T-helper 1 cell (primary cell): ENCODE results near the gene CATSPERD.

ENCODE experiments used
- DNase-seq, 5 donors: peaks; one replicate each; pipeline ENCODE4 v3.0.0-alpha.2; 2012 to 2020

CATSPERD gene

DNA sequence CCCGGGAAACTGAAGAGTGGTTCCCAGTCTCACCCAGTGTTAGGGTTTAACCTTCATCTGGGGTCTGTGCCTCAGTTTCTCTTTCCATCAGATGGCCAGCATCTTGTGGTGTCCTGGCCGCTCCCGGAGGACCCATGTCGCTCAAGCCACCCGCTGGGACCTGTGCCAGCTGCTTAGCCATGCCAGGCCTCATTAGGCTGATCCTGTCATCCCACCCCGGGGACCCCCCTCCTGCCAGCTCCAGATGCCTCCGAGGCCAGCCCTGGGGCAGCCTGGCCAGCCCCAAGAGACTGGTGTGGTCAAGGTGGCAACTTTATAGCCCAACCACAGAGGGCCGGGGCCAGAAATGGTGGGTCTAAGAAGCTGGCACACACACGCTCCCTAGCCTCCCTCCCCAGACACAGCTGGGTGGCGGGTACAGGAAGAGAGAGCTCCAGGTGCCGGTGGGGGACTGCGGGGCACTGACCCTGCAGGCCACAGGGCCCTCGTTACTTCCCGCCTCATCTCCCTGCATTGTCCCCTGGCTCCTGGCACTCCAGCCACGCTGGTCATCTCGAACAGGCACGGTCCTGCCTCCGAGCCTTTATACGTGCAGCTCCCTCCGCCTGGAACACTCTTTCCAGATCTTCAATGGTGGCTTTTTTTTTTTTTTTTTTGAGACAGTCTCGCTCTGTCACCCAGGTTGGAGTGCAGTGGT is 87.8 kb downstream of the CATSPERD start:
- DNase-seq, result no peak

DNA sequence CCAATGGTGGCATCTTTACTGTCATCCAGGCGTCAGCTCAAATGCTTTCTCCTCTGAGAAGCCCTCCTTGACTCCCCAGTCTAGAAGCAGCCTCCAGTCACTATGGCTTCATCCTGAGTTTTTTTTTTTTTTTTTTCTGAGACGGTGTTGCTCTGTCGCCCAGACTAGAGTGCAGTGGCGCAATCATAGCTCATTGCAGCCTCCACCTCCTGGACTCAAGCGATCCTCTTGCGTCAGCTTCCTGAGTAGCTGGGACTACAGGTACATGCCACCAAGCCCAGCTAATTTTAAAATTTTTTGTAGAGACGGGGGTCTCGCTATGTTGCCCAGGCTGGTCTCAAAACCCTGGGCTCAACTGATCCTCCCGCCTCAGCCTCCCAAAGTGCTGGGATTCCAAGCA is 88.6 kb downstream of the CATSPERD start:
- DNase-seq, result no peak

DNA sequence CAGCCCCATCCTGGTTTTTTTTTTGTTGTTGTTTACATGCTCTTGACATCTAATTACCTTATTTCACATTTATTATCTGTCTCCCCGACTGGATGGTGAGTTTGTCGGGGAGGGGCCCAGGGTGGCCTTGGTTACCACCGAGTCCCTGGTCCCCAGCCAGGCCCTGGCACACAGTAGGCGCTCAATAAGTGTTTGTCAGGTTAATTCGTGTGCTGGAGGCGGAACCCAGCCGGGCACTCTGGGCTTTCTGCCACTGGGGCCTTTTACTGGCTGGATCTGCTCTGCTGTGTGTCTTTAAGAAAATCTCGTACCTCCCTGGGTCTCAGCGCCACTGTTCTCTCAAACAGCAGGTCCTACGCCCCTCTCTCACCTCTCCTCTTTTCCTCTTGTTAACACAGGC is 89.0 kb downstream of the CATSPERD start:
- no peak for DNase-seq

DNA sequence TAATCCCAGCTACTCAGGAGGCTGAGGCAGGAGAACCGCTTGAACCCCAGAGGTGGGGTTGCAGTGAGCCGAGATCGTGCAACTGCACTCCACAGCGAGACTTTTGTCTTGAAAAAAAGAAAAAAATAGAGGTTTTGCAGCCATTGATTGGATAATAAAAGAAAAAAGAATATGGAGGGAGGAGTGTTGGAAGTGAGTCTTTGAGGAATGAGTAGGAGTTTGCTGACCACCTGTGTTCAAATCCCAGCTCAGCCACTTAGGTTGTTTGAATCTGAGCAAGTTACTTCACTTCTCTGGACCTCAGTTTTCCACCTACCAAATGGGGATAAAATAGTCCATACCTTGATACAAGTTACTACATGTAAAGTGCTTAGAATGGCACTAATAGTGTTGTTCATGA is 90.7 kb downstream of the CATSPERD start:
- DNase-seq, result no peak

DNA sequence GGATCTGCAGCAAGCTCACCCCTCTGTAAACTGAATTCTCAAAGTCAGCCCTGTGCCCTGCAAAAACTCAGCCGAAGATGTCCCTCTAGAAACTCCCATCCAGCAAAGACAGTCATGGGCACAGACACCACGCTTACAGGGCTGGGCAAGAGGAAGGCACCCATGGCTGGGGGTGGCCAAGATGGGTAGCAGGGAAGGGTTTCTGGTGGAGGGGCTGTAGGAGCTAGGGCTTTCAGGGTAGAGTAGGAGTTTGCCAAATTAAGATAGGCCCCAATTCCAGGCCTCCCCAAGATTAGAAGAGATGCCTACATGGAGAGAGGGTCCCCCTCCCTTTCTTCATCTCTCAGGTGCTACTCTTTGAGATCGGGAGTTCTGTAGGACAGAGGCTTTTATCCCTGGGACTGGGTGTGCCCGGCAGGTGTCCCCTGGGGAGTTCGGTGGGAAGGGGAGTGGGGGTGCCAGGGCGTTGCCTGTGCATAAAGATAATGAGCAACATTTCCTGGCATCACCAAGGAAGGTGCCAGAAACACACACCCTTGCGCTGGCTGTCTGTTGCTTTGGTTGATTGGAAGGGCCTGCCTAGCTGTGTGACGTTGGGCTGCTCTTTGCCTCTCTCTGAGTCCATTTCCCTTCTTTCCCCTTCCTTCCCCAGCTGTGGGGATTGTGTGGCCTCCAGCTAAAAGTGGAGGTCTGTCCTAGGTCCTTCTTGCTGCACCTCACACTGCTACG is 93.8 kb downstream of the CATSPERD start:
- no peak for DNase-seq

DNA sequence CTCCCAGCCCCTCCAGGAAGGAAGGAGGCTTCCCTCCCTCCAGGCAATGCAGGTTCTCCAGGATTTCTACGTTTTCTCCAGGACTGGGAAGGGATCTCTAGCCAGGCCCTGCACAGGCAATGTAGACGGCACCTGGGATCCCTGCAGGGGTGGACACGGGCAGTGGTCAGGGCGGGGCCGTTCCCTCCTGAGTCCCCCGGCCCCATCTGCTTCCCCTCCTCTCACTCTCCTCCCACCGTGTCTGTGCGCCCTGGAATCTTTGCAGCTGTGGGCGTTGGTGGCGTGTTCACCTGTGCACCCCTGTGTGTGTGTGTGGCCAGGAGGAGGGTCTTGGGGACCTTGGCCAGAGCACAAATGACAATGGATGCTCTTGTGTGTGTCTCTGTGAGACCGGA is 94.4 kb downstream of the CATSPERD start:
- DNase-seq, result no peak

DNA sequence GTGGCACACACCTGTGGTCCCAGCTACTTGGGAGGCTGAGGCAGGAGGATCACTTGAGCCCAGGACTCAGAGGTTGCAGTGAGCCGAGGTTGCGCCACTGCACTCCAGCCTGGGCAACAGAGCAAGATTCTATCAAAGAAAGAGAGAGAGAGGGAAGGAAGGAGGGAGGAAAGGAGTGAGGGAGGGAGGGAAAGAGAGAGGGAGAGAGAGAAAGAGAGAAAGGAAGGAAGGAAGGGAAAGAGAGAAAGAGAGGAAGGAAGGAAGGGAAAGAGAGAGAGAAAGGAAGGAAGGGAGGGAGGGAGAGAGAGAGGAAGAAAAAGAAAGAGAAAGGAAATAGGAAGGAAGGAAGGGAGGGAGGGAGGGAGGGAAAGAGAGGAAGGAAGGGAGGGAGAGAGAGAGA is 96.8 kb downstream of the CATSPERD start:
- no peak for DNase-seq

DNA sequence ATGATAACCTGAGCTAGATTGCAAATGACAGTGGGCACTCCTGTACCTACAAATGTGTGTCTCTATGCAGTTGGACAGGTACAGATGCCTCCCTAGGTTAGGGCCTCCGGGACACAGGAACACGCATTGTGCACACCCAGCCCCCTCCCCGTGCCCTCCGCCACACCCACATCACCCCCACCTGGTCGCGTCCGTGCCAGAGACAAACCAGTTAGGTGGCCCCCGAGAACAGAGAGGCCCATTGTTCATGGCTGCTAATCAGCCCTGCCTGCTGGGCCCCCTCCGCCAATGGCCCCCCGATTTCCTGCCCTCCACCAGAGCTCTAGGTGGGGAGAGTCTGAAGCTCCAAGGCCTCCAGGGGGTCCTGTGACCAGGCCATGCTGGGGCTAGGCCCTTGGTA is 98.2 kb downstream of the CATSPERD start:
- DNase-seq, result no peak

DNA sequence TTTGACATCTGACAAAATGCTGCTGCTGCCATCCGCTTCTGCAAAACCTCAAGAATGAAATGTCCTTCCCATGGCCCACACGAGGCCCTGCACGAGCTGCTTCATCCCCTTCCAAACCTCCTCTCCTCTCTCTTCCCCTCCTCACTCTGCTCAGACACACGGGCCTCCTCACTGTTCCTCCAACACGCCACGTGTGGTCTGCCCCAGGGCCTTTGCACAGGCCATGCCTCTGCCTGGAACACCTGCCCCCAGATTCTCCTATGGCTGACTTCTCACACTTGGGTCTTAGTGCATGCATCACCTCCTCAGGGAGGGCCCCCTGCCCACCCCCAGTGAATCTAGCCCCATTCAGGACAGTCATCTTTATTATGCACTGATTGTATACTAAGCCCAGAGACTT is 100.3 kb downstream of the CATSPERD start:
- no peak for DNase-seq

DNA sequence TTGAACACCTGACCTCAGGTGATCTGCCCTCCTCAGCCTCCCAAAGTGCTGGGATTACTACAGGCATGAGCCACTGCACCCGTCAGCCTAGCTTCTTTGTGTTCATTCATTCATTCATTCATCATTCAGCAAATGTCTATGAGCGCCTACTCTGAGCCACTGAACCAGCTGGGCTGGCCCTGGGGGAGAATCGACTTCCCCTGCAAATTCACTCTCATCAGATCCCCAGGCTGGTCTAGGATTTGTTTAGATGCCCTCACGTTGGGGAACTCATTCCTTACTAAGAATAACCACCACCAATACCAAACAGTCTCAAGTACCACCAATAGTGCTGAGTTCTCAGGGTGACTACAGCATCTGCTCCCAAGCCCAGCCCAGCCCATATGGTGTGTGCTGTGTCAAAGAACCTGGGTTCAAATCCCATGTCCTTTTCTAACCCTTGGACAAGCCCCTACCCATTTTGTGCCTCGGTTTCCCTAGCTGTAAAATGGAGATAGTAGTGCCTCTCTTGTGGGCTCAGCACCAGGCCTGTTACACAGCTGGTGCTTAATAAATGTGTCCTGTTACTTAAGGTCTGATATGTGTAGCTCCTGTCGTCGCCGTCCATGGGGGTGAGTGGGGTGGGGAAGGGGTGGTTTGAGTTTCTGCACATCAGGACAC is 101.2 kb downstream of the CATSPERD start:
- no peak for DNase-seq

DNA sequence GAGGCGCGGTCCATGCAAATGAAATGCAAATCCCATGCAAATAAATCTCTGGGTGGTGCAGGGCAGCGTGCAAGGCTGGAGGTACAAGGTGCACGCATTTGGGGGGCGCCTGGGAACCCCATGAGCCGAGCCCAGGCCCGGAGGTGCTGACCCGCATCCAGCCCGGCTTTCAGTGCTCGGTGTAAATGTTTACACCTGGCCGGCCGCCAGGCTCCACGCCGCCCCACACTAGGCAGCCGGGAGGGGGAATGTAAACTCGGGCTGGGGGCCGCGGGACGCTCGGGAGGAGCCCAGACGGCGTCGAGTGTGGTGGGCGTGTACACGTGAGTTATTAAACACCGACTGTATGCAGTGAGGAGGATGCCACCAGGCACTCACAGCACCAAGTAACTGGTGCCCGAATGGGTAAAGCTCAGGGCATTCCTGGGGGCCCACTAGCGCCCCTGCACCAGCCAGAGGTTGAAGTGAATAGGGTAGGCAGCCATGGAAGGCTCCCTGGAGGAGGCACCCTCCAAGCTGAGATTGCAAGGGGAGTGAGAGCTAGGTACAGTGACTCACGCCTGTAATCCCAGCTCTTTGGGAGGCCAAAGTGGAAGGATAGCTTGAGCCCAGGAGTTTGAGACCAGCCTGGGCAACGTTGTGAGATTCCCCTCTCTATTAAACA is 101.9 kb downstream of the CATSPERD start:
- no peak for DNase-seq

DNA sequence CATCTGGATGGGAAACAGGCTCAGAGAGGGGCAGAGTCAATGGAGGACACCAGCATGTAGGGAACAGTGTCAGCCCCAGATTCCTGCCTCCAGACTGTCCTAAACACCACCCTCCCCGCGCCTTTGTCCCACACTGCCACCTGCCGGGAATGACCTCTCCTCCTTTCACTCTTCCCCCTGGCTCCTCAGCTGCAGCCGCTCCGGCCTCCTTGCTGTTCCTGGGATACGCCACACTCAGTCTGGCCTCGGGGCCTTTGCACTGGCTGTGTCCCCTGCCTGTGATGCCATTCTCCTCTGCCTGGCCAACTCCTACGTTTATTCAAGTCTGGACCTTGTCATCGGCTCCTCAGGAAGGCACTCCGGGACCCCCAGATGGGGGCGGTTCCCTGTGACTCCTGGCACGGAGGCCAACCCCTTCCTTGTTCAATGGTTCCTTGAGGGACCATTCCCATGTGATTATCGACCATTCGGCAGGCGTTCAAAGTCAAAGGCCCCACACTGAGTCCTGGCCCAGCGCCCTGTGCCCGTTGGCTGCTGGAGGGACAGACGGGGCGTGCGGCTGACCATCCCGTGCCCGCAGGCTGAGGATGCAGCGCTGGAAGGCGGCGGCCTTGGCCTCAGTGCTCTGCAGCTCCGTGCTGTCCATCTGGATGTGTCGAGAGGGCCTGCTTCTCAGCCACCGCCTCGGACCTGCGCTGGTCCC is 103.3 kb downstream of the CATSPERD start:
- DNase-seq, result no peak

DNA sequence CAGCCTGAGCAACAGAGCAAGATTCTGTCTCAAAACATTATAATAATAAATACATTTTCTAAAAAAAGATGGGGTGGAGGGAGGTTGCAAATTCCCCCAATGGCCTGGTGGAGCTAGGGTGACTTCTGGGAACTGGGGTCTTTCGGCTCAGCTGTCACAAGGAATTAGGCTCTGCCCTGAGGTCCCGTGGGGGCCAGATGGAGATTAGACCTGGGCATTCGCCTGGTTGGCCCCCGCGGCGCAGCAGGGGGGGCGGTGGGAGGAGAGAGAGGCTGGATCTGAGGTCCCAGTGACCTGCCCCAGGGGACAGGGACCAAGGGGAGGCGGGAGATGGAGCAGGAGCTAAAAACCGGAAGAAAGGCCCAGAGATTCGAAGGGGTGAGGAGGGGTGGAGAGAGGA is 104.3 kb downstream of the CATSPERD start:
- DNase-seq, result no peak

DNA sequence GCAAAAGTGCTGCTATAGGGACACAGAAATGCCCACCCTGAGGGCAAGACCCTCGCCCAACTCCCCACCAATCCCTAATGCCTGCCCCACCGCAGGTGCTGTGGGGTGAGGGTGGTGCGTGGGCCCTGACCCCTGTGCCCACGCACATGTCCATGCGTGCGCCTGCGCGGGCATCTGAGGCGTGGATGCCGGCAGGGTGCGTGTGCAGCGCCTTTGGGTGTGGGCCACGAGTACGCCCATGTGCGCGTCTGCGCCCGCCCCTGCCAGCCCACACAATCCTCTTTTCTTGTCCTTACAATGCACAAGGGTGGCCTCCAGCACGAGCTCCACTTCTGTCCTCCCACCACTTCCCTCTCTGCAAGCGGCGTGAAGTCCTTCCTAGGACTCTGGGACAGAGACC is 104.7 kb downstream of the CATSPERD start:
- DNase-seq, result no peak

DNA sequence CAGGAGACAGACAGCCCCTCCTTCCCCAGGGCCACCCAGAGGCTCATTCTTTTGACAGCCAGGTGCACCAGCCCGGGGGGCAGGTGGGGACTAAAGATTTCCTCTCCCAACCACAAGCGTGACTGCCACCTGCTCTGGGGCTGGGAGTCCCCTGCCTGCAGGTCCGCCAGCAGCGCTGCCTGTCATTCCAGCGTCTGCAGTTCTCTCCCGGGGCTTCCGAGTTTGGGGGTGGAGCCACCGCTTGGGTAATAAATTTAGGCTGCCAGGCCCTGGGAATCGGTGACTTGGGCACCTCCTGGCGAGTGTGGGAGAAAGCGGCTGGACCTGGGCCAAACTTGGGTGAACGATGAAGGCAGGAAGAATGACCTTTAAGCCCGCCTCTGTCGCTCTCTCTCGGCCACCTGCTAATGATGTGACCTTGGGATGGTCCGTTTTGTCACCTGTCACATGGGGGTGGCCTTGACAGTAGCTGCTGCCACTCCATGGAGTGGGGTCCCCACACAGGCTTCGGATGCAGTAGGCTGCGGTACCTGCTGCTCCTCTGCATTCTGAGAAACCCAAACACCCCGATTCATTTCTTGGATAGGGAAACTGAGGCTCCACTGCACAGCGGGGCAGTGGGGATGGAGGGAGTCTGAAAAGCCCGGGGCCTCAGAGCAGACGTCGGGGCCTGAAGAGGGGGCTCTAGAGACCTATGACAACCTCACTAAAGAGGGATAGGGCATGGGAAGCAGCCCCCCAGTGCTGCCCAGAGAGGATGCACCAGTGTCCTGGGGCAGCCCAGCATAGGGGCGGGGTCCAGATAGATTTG is 106.3 kb downstream of the CATSPERD start:
- DNase-seq, result peak in 1 of 5 donors; percentile 37

DNA sequence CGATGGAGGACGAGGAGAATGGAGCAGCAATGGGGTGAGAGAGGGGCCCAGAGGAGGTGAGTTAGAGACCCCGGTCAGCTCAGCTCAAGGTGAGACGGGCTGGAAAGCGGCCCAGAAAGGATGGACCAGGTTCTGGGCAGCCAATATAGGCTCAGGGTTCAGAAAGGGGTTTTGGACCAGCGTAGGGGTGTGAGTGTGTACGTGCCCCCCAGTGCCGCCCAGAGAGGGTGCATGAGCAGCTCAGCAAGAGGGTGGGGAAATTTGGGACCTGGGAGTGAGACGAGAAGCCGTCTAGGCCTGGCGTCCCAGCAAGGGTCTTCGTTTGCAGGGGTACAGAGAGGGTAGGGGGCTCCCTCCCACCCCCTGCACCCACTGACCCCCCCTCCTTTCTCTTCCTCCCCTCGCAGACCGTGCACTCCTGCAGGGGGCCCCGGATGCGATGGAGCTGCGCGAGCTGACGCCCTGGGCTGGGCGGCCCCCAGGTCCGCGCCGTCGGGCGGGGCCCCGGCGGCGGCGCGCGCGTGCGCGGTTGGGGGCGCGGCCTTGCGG is 107.0 kb downstream of the CATSPERD start:
- DNase-seq, result no peak

DNA sequence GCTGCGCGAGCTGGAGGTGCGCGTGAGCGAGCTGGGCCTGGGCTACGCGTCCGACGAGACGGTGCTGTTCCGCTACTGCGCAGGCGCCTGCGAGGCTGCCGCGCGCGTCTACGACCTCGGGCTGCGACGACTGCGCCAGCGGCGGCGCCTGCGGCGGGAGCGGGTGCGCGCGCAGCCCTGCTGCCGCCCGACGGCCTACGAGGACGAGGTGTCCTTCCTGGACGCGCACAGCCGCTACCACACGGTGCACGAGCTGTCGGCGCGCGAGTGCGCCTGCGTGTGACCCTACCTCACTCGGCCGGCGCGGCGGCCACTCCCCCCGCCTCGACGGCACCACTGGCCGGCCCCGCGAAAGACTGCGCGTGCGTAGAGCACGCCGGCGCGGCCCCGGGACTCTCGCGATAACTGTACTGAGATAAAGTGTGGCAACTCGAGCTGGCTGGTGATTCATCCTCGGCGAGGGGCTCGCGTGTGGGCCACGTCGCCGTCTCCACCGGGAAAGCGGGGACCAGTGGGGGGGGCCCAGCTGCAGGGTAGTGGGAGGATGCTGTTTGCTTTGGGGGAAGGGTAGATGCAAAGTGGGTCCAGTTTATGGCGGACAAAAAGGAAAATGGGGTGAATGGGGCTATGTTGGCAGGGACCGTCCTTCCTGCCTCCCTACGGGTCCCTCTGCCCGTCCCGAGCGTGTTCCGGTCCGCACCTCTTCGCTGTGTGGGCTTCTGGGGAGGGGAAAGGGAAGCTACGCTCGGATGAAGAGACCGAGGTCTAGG is 107.6 kb downstream of the CATSPERD start:
- peak; percentile 84 to 97 (median 89) for DNase-seq
